ENCODE measurements around the gene OTUD5. TPM values are rescaled to one million over a fixed set of nuclear protein-coding genes. Genes with fewer than 3 reads are reported as not detected.

The OTUD5 gene
- total and polyA plus RNA-seq, 2 donors from 2014 or later, result 40.2 to 56.2 TPM

GRCh38 chrX:48961585-48962091, 4.2 kb upstream of the OTUD5 start:
- Histone ChIP-seq H3K27me3 (ENCODE audit: control insufficient read depth, insufficient read depth, low read length) (no peaks in the 10 kb centered on the region), H3K4me1 (ENCODE audit: control insufficient read depth in 2 of 3, insufficient read depth in 2 of 3, low read depth in 1 of 3, low read length in 3 of 3) (peaks cover 0 to 3% (median 0%) of the 10 kb centered on the region in 3 donors), H3K9me3 (ENCODE audit: control insufficient read depth in 2 of 3, insufficient read depth in 1 of 3, low read length in 3 of 3) (no peaks in the 10 kb centered on the region), H3K36me3 (ENCODE audit: control insufficient read depth in 2 of 3, insufficient read depth in 3 of 3, low read length in 3 of 3) (no peaks in the 10 kb centered on the region), H3K4me3 (ENCODE audit: low read length in 3 of 3) (no peak overlapping the region), H3K27ac (ENCODE audit: low read depth in 2 of 2, low read length in 2 of 2) (no peak overlapping the region), H3K9ac (ENCODE audit: low read length in 3 of 3) (no peak overlapping the region)
- TF ChIP-seq CTCF (IDR thresholded peaks at IDR 0.05; ENCODE audit: borderline replicate concordance, extremely low read depth, insufficient read depth), result no peak
- DNase-seq (peak in 1 of 5 donors; percentile 53), FAIRE-seq (no peak)
- intact Hi-C loops (cut with DNase I), result no loop called here

GRCh38 chrX:48960291-48960690, 2.9 kb upstream of the OTUD5 start:
- DNase-seq, result no peak
- Histone ChIP-seq H3K9ac (ENCODE audit: low read length in 3 of 3) (no peak overlapping the region), H3K27me3 (ENCODE audit: control insufficient read depth, insufficient read depth, low read length) (no peaks in the 10 kb centered on the region), H3K4me3 (ENCODE audit: low read length in 3 of 3) (no peak overlapping the region), H3K27ac (ENCODE audit: low read depth in 2 of 2, low read length in 2 of 2) (no peak overlapping the region), H3K4me1 (ENCODE audit: control insufficient read depth in 2 of 3, insufficient read depth in 2 of 3, low read depth in 1 of 3, low read length in 3 of 3) (peaks cover 0 to 14% (median 0%) of the 10 kb centered on the region in 3 donors), H3K9me3 (ENCODE audit: control insufficient read depth in 2 of 3, insufficient read depth in 1 of 3, low read length in 3 of 3) (no peaks in the 10 kb centered on the region), H3K36me3 (ENCODE audit: control insufficient read depth in 2 of 3, insufficient read depth in 3 of 3, low read length in 3 of 3) (peaks cover 0 to 4% (median 0%) of the 10 kb centered on the region in 3 donors)
- intact Hi-C loops (cut with DNase I), result no loop called here
- no peak for TF ChIP-seq CTCF (IDR thresholded peaks at IDR 0.05; ENCODE audit: borderline replicate concordance, extremely low read depth, insufficient read depth)
- no peak for FAIRE-seq

- peaks cover 0 to 21% (median 0%) of the 10 kb centered on the region in 3 donors for H3K4me1 ChIP-seq (ENCODE audit: control insufficient read depth in 2 of 3, insufficient read depth in 2 of 3, low read depth in 1 of 3, low read length in 3 of 3)
- intact Hi-C loops (cut with DNase I), result no loop called here
- H3K4me3 ChIP-seq (ENCODE audit: low read length in 3 of 3), result peak overlapping the region; percentile 58 to 69 (median 64)
- peak overlapping the region; percentile 29 to 86 (median 49) for H3K9ac ChIP-seq (ENCODE audit: low read length in 3 of 3)
- no peak for TF ChIP-seq CTCF (IDR thresholded peaks at IDR 0.05; ENCODE audit: borderline replicate concordance, extremely low read depth, insufficient read depth)
- peak overlapping the region; percentile 88 to 89 for H3K27ac ChIP-seq (ENCODE audit: low read depth in 2 of 2, low read length in 2 of 2)
- no peak for DNase-seq
- no peaks in the 10 kb centered on the region for H3K9me3 ChIP-seq (ENCODE audit: control insufficient read depth in 2 of 3, insufficient read depth in 1 of 3, low read length in 3 of 3)
- no peak for FAIRE-seq
- peaks cover 0 to 4% (median 0%) of the 10 kb centered on the region in 3 donors for H3K36me3 ChIP-seq (ENCODE audit: control insufficient read depth in 2 of 3, insufficient read depth in 3 of 3, low read length in 3 of 3)
- no peaks in the 10 kb centered on the region for H3K27me3 ChIP-seq (ENCODE audit: control insufficient read depth, insufficient read depth, low read length)
Observed at GRCh38 chrX:48958635-48959094, 1.3 kb upstream of the OTUD5 start.
